Stomach (tissue), 4 donors: ENCODE results near the gene PTGR1.

ENCODE experiments used
- CTCF ChIP-seq, 7 experiments: fragments of 450-650 bp in 4 of 7; fragments of 200-600 bp in 3 of 7; sonication (generic) in 3 of 7; IDR thresholded peaks; one replicate each; pipeline ENCODE4 v1.5.1; 2016 to 2019; ENCODE audit warnings: antibody characterized with exemption in 7 of 7, control low read depth in 2 of 7, mild to moderate bottlenecking in 1 of 7
- EP300 ChIP-seq: sonication (generic); formaldehyde crosslinking; IDR thresholded peaks from one replicate; pipeline ENCODE4 v1.6.1; 2017; ENCODE audit warnings: antibody characterized with exemption
- POLR2A ChIP-seq, 4 donors: fragments of 450-650 bp; IDR thresholded peaks; one replicate each; pipeline ENCODE4 v1.6.1; 2016; ENCODE audit warnings: antibody characterized with exemption in 4 of 4, control low read depth in 2 of 4, mild to moderate bottlenecking in 1 of 4, moderate library complexity in 1 of 4
- POLR2AphosphoS5 ChIP-seq, 3 donors: sonication (generic); formaldehyde crosslinking; IDR thresholded peaks; one replicate each; pipeline ENCODE4 v1.6.1; 2016; ENCODE audit warnings: antibody characterized with exemption in 3 of 3

- TF ChIP-seq CTCF (IDR thresholded peaks at IDR 0.05) (no peak), POLR2AphosphoS5 (IDR thresholded peaks at IDR 0.05) (no peak), EP300 (no peak), POLR2A (IDR thresholded peaks at IDR 0.05) (no peak)
Measured at GRCh38 chr9:111582888-111583287, 16.6 kb downstream of the PTGR1 start.
